B cell (primary cell): ENCODE data around the gene NCCRP1. TPM values are rescaled to one million over a fixed set of nuclear protein-coding genes. Genes with fewer than 3 reads are reported as not detected.

Experiments used
- ATAC-seq: fragments of 200-7000 bp; cut with Tn5 transposase; one replicate; pipeline ENCODE4 v1.10.0; 2021; ENCODE audit warnings: low read depth, mild to moderate bottlenecking, moderate number of reproducible peaks, moderate library complexity
- CTCF ChIA-PET: fragments of 350-600 bp; sonication (Branson Sonifier 250); formaldehyde crosslinking; loops from one replicate; lab custom pipeline; 2021; ENCODE audit warnings: antibody characterized with exemption, inconsistent platforms; lab: Charles Lee
- POLR2A ChIA-PET: fragments of 350-600 bp; sonication (Branson Sonifier 250); formaldehyde crosslinking; loops from one replicate; lab custom pipeline; 2021; ENCODE audit warnings: antibody characterized with exemption; lab: Charles Lee
- DNase-seq: peaks from one replicate; pipeline ENCODE4 v3.0.0; 2013
- H2AFZ ChIP-seq: 2 replicates; pipeline ENCODE4 v1.6.1; 2012; ENCODE audit warnings: mild to moderate bottlenecking, low read depth, low read length; ENCODE audit not compliant: insufficient read depth, poor library complexity, severe bottlenecking
- H3K27ac ChIP-seq, 2 donors: 1 replicate in 1 of 2; 2 replicates in 1 of 2; pipeline ENCODE4 v1.5.1; 2012 to 2013; ENCODE audit warnings: low read length in 2 of 2, mild to moderate bottlenecking in 2 of 2, moderate library complexity in 1 of 2
- H3K27me3 ChIP-seq, 4 experiments: fragments of 200-600 bp in 1 of 4; sonication (generic) in 1 of 4; replicated peaks in 1 of 4; 1 replicate in 2 of 4; 2 replicates in 2 of 4; pipeline versions ENCODE4 v1.6.1 to v1.7.0; 2013 to 2016; ENCODE audit warnings: low read length in 3 of 4, mild to moderate bottlenecking in 2 of 4, mixed read lengths in 1 of 4, moderate library complexity in 1 of 4; ENCODE audit not compliant: insufficient read depth in 4 of 4, control insufficient read depth in 3 of 4; ENCODE audit errors: control extremely low read depth in 1 of 4
- H3K36me3 ChIP-seq, 2 experiments: replicated peaks in 1 of 2; 1 replicate in 1 of 2; 2 replicates in 1 of 2; pipeline versions ENCODE4 v1.6.1 to v1.7.1; 2013; ENCODE audit warnings: low read length in 1 of 2; ENCODE audit not compliant: insufficient read depth in 2 of 2, control insufficient read depth in 1 of 2; ENCODE audit errors: control extremely low read depth in 1 of 2, extremely low read depth in 1 of 2
- H3K4me1 ChIP-seq, 2 donors: fragments of 200-600 bp in 1 of 2; sonication (generic) in 1 of 2; 1 replicate in 1 of 2; 2 replicates in 1 of 2; pipeline versions ENCODE4 v1.5.1 to v1.6.1; 2013 to 2017; ENCODE audit warnings: low read length in 2 of 2; ENCODE audit not compliant: control insufficient read depth in 2 of 2, insufficient read depth in 2 of 2
- H3K4me2 ChIP-seq: replicated peaks from 2 replicates; pipeline ENCODE3; 2012; ENCODE audit warnings: mild to moderate bottlenecking, low read depth, low read length; ENCODE audit not compliant: poor library complexity, severe bottlenecking
- H3K4me3 ChIP-seq, 5 experiments: fragments of 200-600 bp in 1 of 5; sonication (generic) in 1 of 5; 1 replicate in 3 of 5; 2 replicates in 2 of 5; pipeline versions ENCODE4 v1.5.1 to v1.7.0; 2011 to 2016; ENCODE audit warnings: low read length in 4 of 5, mild to moderate bottlenecking in 4 of 5, low read depth in 2 of 5, control low read depth in 1 of 5, moderate library complexity in 1 of 5; ENCODE audit not compliant: insufficient read depth in 1 of 5; ENCODE audit errors: control extremely low read depth in 1 of 5, extremely low read depth in 1 of 5
- H3K79me2 ChIP-seq: fragments of 200-600 bp; sonication (generic); one replicate; pipeline ENCODE4 v1.6.0; 2016; ENCODE audit warnings: low read length; ENCODE audit not compliant: control insufficient read depth, insufficient read depth
- H3K9ac ChIP-seq: fragments of 200-600 bp; sonication (generic); 2 replicates; pipeline ENCODE4 v1.6.1; 2017; ENCODE audit warnings: mild to moderate bottlenecking, low read length, moderate library complexity
- H3K9me3 ChIP-seq, 3 donors: one replicate each; pipeline versions ENCODE4 v1.6.1 to v1.7.1; 2013; ENCODE audit warnings: low read length in 2 of 3; ENCODE audit not compliant: control insufficient read depth in 2 of 3, insufficient read depth in 1 of 3; ENCODE audit errors: control extremely low read depth in 1 of 3
- H4K20me1 ChIP-seq: 2 replicates; pipeline ENCODE4 v1.6.0; 2012; ENCODE audit warnings: mild to moderate bottlenecking, low read length; ENCODE audit not compliant: insufficient read depth, control insufficient read depth, poor library complexity, severe bottlenecking
- H3K27ac Mint-ChIP-seq: one replicate; pipeline ENCODE4 v1.8.0; 2021; ENCODE audit warnings: mixed read lengths
- H3K27me3 Mint-ChIP-seq: one replicate; pipeline ENCODE4 v1.8.0; 2021; ENCODE audit warnings: mixed read lengths
- H3K4me1 Mint-ChIP-seq: one replicate; pipeline ENCODE4 v1.8.0; 2021; ENCODE audit warnings: mixed read lengths
- H3K4me3 Mint-ChIP-seq: one replicate; pipeline ENCODE4 v1.8.0; 2021; ENCODE audit warnings: mixed read lengths
- H3K9me3 Mint-ChIP-seq: one replicate; pipeline ENCODE4 v1.8.0; 2022; ENCODE audit warnings: mixed read lengths; ENCODE audit not compliant: insufficient read depth
- CTCF ChIP-seq: fragments of 200-600 bp; IDR thresholded peaks from one replicate; pipeline ENCODE4 v1.8.0; 2022; ENCODE audit warnings: antibody characterized with exemption, mild to moderate bottlenecking
- EZH2 ChIP-seq: IDR thresholded peaks from 2 replicates; pipeline ENCODE4 v1.6.1; 2012; ENCODE audit warnings: borderline replicate concordance, low read depth, mild to moderate bottlenecking, moderate library complexity, low read length; ENCODE audit not compliant: insufficient read depth, poor library complexity, severe bottlenecking
- WGBS: methylation state at CpG from one replicate; pipeline ENCODE4 v1.1.5; 2013; ENCODE audit warnings: missing lambda C conversion rate; ENCODE audit not compliant: insufficient coverage; 5-methylcytosine and 5-hydroxymethylcytosine counted together
- intact Hi-C: fragments of 100-400 bp; cut with micrococcal nuclease; formaldehyde crosslinking; loops from one replicate; pipeline ENCODE4 v1.10.0; 2022
- polyA plus RNA-seq: library from polyadenylated mRNA; depleted of rRNA; stranded (reverse); fragments of >200 nt; gene quantifications from 2 replicates; pipeline ENCODE4 v1.2.3, GENCODE V29; 2012
- total RNA-seq, 2 donors: library from RNA; stranded (reverse); fragments of 120-200 nt in 1 of 2; gene quantifications; 1 replicate in 1 of 2; 2 replicates in 1 of 2; pipeline versions ENCODE4 v1.2.3 to v1.2.4, GENCODE V29; 2013 to 2022

The NCCRP1 gene
- total and polyA plus RNA-seq, 2 donors (not counting 1 experiment from before 2014, with no cell fraction given): 0.04 TPM; not detected in 1

GRCh38 chr19:39205449-39205764 lies 8.6 kb downstream of the NCCRP1 start:
- Histone ChIP-seq H3K79me2 (no peaks in the 10 kb centered on the region), H3K4me2 (no peak overlapping the region), H3K4me1 (no peaks in the 10 kb centered on the region), H3K9me3 (no peaks in the 10 kb centered on the region), H3K9ac (no peak overlapping the region), H3K36me3 (no peaks in the 10 kb centered on the region), H3K4me3 (no peak overlapping the region), H2AFZ (no peak overlapping the region), H3K27me3 (peaks cover 0 to 29% (median 9%) of the 10 kb centered on the region in 4 experiments), H4K20me1 (no peaks in the 10 kb centered on the region), H3K27ac (no peak overlapping the region)
- intact Hi-C loops: no loop called here
- ChIA-PET POLR2A (no interaction called here), CTCF (no interaction called here)
- H3K4me3 Mint-ChIP-seq: no peak overlapping the region
- no CpG with 5 or more reads among the region's 3 CpGs for WGBS
- ATAC-seq (no peak), DNase-seq (no peak)
- no peaks in the 10 kb centered on the region for H3K4me1 Mint-ChIP-seq
- no peaks in the 10 kb centered on the region for H3K9me3 Mint-ChIP-seq
- TF ChIP-seq EZH2 (no peak), CTCF (no peak)
- H3K27ac Mint-ChIP-seq: no peak overlapping the region
- peaks cover 44% of the 10 kb centered on the region for H3K27me3 Mint-ChIP-seq

- no peak for TF ChIP-seq EZH2
- TF ChIP-seq CTCF: no peak
- ChIA-PET POLR2A (no interaction called here), CTCF (no interaction called here)
- no peaks in the 10 kb centered on the region for H3K9me3 ChIP-seq
- no peaks in the 10 kb centered on the region for H4K20me1 ChIP-seq
- H3K4me3 ChIP-seq: no peak overlapping the region
- no peak overlapping the region for H3K9ac ChIP-seq
- H3K4me2 ChIP-seq: no peak overlapping the region
- Mint-ChIP-seq H3K4me1 (no peaks in the 10 kb centered on the region), H3K27ac (no peak overlapping the region), H3K9me3 (no peaks in the 10 kb centered on the region), H3K4me3 (no peak overlapping the region), H3K27me3 (peaks cover 37% of the 10 kb centered on the region)
- WGBS: 84% methylated on average over 6 of the region's 6 CpGs
- intact Hi-C loops: no loop called here
- H3K79me2 ChIP-seq: no peaks in the 10 kb centered on the region
- DNase-seq: no peak
- H3K36me3 ChIP-seq: no peaks in the 10 kb centered on the region
- no peak for ATAC-seq
- no peak overlapping the region for H2AFZ ChIP-seq
- H3K27me3 ChIP-seq: peaks cover 0 to 22% (median 9%) of the 10 kb centered on the region in 4 experiments
- no peak overlapping the region for H3K27ac ChIP-seq
- H3K4me1 ChIP-seq: no peaks in the 10 kb centered on the region
Observed at GRCh38 chr19:39206122-39206521, 9.4 kb downstream of the NCCRP1 start.
